ENCODE data around the gene PODNL1.

The PODNL1 gene

DNA sequence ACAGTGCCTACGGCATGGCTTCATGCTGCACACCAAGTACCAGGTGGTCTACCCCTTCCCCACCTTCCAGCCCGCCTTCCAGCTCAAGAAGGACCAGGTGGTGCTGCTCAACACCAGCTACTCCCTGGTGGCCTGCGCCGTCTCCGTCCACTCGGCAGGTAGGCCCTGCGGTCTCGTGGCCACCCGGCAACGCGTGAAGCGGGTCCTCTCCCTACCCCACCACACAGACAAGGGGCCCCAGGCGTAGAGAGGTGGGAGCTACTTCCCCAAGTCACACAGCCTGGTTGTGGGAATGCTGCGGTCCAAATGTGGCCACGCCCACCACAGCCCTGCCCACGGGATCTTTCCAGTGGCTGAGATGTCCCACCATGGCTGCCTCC, 18.1 kb upstream of the PODNL1 start:
- FAIRE-seq: no peak

DNA sequence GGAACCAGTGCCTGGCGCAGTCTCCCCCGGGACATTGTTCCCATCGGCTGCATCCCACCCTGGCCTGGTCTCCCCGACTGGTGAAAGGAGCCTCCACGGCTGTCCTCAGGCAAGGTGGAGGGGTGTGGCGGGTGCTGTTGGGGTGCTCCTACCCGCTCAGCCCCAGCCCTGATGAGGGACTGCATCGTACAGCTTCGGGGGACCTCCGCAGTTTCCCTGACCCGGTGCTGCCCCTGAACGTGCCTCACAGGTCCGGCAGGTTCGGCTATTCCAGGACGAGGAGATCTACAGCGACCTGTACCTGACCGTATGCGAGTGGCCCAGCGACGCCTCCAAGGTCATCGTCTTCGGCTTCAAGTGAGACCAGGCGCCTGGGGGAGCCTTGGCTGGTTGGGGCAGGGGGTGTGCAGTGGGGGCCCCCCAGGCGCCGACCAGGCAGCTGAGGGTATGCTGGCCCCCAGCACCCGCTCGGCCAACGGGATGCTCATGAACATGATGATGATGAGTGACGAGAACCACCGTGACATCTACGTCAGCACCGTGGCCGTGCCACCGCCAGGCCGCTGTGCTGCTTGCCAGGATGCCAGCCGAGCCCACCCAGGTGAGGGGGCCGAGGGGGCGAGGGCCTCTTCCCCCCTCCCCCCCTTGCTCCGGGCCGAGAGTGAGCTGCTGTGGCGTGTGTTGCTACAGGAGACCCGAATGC, 17.6 kb upstream of the PODNL1 start:
- FAIRE-seq: no peak

DNA sequence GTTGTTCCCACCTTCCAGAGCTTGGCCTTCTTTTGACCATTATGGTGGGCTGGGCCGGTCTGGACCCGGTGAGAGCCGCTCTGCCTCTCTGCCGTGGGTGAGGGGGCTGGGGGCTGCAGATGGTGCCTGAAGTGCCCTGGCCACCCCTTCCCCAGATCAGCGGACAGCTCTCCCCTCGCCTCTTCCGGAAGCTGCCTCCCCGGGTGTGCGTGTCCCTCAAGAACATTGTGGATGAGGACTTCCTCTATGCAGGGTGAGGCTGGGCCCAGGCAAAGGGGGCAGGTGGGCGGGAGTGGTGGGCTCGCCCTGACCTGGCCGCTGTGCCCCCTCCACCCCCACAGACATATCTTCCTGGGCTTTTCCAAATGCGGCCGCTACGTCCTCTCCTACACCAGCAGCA, 16.0 kb upstream of the PODNL1 start:
- no peak for FAIRE-seq

DNA sequence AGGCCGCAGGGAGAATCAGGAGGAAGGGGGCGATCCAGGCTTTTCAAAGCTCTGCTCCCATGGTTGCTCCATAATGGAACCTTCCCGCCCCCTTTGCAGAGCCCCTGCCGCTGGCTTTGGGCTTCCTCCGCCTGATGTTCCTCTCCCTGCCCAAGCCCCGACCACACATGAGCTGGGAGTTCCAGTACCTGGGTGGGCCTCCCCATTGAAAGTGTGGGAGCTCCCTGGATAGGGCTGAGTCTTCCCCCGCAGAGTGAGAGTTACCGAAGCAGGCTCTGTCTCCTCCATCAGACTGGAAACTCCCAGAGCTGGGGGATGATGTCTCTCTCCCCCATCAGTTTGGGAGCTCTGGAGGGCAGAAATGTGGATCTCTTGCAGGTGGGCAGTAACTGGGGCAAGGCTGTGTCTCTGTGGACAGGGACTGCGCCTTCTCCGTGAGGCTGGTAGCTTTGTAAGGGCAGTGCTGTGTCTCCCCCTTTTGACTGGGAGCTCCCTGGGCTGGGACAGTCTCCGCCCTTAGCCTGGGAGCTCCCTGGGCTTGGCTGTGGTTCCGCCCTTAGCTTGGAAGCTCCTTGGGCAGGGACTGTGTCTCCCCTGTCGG, 14.8 kb upstream of the PODNL1 start:
- no peak for FAIRE-seq

DNA sequence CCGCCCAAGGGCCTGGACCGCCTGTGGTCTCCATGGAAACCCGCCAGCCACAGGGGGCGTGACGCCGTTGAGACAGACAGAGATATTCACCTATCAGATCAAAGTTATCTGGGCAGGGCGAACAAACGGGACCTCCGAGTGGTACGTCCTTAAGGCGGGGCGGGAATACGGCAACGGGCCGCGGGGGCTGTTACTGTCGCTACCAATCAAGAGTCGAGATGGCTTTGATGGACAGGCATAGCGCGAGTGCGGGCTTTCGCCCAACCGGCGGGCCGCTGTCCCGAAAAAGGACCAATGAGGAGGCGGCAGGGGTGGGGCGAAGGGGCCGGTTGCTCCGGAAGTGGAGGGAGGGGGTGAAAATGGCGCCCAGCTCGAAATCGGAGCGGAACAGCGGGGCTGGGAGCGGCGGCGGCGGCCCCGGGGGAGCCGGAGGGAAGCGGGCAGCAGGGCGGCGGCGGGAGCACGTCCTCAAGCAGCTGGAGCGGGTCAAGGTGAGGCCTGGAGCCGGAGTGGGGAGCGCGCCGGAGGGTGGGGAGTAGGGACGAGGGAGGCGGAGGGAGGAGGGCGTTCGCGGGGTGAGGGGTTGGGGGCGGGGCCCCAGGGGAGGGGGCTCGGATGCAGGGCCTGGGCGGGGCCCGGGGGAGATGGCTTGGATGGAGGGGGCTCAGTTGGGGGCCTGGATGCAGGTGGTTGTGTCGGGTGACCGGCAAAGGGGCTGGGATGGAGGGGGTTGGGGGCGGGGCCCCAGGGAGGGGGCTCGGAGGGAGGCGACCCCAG, 14.1 kb upstream of the PODNL1 start, which contains the start of gene DCAF15:
Gene DCAF15, plus strand, starts transcription at position 356 of the 777 bp plus-strand sequence. Its CDS starts 4 bp downstream, at position 360.
- FAIRE-seq: peak; percentile 92

DNA sequence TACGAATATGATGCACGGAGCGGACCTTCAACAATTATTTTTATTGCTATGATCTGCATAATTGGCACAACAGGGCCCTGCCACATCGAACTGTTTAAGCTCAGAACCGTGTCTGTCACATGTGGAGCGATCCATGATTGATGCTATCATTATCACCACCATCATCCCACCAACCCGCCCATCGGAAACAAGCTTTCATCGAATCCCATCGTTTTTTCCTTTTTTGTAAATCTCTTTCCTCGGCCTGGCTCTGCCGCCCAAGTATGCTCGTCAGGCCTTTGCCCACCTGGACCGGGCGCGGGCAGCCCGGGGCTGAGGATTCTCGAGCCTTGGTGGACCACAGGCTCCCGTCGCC, 13.6 kb upstream of the PODNL1 start:
- no peak for FAIRE-seq

DNA sequence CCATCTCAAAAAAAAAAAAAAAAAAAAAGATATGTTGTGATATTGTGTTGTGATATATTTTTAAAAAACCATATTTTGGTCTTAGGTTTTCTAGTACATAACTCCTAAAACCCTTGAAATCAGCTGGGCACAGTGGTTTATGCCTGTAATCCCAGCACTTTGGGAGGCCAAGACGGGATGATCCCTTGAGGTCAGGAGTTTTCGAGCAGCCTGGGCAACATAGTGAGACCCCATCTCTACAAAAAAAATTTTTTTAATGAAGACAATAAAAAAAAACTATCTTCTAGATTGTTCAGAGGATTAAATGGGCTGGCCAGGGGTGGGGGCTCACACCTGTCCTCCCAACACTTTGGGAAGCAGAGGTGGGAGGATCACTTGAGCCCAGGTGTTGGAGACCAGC, 12.8 kb upstream of the PODNL1 start:
- no peak for FAIRE-seq

DNA sequence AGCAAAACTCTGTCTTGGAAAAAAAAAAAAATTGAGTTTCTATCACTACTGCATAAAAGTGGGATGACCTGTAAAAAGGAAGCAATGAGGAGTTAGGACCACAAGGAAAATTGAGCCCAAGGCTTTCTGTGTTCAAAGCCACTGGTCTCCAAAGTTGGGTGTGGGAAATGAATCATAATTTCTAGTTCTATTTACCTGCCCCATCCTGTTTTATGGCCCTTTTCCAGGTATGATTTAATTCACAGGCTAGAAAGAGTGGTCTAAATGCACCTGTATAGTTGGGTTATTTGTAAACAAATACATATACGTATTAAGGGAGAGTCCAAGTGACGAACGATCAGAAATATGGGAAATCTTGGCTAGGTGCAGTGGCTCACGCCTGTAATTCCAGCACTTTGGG, 8.2 kb upstream of the PODNL1 start:
- FAIRE-seq: no peak

DNA sequence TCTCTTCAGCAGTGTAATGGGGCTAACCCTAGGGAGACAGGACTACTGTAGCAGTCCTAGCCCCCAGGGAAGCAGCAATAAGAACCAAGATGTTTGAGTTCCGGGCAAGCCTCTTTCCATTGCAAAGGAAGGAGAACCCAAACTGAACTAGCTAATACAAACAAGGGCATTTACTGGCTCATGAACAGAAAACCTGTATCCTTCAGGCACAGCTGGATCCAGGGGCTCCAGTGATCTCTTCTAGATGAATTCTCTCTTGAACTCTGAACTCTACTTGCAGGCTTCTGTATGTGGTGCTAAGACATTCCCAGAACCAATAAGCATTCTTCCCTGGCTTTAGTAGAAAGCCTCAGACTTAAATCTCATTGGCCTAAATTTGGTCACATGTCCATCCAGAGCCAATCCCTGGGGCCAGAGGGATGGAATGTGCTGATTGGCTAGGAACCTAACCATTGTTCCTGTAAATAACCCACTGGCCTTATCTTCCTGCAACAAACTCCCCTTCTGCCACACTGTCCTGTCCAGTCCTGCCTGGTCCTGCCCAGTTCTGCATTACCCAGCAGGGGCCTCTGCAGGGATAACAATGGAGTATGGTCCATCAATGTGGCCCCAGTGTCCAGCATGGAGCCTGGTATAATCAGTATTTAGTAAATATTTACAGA, 3.9 kb upstream of the PODNL1 start:
- FAIRE-seq: no peak

DNA sequence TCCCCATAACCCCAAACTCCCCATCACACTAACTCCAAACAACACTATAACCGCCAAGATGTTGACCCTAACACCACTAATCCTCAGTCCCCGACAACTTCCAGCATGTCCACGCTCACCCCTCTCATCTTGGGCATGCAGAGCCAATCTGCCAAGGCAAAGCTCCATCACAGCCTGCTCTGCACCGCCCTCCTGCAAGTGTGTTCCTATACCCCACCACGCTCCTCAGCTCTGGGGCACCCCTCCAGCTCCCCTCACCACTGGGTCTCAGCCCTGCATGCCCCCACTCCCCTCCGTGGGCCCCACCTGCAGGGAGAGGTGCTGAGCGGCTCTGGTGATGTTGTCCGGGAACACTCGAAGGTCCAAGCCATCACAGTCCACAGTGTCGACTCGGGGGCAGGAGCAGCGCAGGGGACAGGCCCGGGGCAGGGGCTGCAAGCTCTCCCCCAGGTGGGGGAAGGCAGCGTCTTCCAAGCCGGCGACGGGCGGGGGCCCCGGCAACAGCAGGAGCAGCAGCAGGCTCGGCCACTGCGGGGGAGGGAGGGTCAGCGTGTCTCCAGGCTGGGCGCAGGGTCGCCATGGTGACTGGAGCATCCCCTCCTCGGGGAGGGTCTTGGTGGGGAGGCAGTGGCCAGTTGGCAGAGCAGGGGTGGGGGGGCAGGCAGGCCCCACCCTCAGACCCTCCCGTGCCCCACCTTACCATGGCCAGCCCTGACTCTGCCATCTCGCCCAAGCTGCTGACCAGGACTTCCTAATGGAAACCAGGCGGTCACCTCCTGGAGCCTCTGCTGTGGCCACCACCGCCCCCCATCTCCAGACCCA, 527 bp downstream of the PODNL1 start:
- no peak for FAIRE-seq

DNA sequence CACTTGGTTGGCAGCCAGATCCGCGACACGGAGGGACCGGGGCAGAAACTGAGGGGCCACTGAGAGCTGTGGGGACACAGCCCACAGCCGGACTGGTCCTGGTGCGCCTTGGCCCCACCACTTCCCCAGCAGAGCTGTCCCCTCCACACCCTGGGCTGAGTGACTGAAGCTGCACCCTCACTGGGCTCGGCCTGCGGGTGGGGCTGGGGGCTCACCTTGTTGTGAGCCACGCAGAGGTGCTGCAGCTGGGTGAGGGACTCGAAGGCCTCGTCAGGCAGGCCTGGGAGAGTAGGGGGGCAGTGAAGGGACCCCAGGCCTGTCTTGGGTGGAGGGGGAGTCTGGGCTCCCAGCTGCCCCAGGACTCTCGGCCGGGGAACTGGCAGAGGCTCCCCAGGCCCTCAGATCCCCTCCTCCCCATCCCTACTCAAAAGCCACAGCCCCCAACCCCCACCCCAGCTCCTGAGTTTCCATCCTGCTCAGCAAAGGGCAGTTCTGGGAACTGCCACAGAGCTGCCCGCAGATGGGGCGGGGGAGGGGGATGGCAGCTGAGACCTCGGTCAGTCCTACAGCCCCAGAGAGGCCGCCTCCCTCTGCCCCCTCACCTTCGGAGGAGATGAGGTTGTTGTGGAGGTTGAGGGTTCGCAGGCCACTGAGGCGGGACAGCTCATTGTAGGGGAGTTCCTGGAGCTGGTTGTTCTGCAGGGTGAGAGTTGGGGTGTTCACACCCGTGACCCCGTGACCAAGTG, 2.3 kb downstream of the PODNL1 start:
- FAIRE-seq: no peak

DNA sequence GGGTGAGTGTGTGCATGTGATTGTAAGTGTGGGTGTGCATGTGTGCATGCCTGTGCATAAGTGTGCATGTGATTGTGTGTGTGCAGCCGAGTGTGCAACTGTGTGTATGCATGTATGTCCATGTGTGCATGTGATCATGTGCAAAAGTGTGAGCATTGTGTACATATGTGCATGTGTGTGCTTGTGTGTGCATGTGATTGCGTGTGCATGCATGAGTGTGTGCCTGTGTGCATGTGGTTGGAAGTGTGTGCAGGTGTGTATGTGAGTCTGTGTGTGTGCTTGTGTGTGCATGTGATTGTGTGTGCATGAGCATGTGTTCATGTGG, 3.5 kb downstream of the PODNL1 start:
- no peak for FAIRE-seq

DNA sequence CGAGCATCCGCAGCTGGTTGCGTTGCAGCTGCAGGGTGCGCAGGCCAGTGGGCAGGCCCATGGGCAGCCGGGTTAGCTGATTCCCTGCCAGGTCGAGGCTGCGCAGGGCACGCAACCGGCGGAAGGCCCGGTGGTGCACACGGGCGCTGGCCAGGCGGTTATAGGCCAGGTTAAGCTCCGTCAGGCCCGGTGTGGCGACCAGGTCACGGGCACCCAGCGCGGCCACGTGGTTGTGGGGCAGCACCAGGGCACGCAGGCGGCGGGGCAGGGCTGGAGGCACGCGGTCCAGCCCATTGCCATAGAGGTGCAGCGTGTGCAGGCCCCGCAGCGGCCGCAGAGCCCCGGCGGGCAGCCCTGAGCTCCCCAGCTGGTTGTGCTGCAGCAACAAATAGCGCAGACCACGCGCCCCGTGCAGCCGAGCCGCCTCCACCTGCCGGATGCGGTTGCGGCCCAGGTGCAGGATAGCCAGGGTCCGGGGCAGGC, 5.3 kb downstream of the PODNL1 start:
- no peak for FAIRE-seq

DNA sequence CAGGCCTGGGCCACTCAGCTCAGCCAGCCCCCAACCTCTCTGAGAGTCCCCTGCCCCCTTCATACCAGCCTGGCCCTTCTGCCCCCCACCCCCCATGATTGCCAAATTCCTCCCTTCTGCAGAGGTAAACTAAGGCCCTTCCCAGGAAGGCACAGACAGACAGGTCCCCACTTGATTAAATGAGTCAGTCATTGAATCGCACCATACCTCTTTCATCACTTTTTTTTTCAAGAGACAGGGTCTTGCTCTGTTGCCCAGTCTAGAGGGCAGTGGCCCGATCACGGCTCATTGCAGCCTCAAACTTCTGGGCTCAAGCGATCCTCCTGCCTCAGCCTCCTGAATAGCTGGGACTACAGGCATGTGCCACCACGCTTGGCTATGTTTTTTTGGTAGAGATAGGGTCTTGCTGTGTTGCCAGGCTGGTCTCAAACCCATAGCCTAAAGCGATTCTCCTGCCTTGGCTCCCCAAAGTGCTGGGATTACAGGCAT, 6.0 kb downstream of the PODNL1 start:
- no peak for FAIRE-seq

DNA sequence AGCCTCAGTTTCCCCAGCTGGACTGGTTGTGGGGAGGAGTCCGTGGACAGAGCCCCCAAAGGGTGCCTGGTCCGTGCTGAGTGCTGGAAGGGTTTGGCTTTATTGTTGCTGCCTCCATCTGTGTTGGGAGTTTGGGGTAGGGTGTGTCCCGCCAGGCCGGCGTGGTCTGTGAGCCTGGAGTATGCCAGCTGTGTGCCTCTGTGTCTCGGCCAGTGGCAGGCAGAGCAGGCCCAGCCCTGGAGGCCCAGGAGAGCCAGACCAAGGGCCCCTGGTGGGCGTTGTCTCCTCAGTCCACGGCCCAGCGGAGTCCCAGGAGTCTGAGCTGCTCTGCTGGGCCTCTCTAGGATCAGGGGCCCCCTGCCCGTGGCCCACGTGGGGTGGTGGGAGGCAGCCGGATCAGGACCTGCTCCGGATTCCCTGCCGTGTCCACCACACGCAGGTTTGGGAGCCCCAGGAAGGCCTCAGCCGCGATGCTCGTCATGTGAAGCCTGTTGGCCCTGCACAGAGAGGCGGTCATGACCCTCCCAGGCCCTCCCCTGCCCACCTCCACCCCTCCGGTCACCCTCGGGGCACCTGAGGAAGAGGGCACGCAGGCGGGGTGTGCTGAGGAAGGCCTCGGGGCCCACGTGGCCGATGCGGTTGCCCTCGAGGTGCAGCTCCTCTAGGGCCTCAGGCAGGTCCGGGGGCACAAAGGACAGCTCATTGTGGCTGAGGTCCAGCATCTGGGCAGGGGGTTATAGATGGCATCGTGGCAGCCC, 6.6 kb downstream of the PODNL1 start:
- no peak for FAIRE-seq

DNA sequence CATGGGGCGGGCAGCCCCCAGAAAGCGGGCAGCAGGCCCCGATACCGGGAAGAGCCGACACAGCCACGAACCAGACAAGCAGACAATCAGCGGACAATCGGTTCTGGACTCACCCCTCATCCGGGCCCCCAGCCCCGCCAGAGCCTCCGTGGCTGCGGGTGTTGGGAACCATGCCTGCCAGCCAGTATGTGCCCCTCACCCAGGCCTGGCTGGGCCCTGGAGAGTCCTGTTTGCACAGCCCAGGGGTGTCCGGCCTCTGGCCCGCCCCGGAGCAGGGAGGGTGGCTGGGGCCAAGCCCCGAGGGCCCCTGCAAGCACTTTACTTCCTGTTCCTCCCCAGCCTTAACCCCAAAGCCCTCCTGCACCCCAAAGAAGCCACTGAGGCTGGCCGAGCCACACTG, 7.8 kb downstream of the PODNL1 start:
- no peak for FAIRE-seq

DNA sequence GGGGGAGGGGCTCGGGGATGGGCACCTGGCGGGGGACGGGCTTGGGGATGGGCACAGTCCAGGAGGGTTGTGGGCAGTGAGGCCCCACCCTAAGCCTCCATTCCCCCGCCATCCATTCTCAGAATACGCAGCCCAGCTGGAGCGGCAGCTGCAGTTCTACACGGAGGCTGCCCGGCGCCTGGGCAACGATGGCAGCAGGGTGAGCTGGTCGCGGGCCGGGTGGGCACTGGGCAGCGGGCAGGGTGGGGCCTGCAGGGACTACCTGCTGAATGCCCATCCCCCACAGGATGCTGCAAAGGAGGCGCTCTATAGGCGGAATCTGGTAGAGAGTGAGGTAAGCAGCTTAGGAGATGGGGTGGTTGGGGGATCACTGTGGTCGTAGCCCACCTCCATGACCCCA, 8.3 kb downstream of the PODNL1 start:
- no peak for FAIRE-seq

DNA sequence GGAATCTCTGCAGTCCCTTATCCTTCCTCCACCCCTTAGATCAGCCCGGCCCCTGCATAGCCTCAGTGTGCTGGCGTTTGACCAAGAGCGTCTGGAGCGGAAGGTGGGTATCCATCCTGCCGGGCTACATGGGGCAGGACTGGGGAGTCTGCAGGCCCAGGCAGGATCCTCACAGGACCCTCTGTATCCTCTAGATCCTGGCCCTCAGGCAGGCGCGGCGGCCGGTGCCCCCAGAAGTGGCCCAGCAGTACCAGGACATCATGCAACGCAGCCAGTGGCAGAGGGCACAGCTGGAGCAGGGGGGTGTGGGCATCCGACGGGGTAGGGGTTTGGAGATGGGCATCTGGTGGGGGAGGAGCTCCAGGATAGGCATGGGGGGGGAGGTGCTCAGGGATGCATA, 8.9 kb downstream of the PODNL1 start:
- no peak for FAIRE-seq

DNA sequence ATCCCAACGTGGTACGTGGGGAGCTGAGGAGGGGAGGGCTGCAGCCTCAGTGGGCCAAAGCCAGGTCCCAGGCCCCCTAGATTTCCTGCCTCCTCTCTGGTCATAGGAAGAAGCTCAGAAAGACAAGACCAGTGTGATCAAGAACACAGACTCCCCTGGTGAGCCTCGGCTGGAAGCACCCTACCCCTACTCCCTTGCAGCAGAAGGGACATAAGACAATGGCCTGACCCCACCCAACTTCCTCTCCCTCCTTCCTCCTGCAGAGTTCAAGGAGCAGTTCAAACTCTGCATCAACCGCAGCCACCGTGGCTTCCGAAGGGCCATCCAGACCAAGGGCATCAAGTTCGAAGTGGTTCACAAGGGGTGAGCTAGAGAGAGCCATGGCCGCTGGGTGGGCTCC, 11.5 kb downstream of the PODNL1 start:
- no peak for FAIRE-seq

DNA sequence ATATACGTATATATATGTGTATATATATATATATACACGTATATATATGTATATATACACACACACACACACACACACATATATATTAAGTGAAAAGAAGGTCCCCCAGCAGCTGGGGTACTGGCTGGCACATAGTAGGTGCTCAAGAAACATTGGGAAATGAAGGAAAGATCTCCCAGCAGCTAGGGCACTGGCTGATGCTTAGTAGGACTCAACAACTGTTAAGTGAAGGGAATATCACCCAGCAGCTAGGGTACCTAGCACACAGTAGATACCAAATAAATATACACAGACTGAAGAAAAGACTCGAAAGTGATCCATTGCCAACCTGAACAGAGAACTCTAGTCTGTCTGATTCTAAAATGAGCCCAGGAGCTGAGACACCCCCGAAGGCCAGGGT, 12.2 kb downstream of the PODNL1 start:
- FAIRE-seq: no peak

All from islet of Langerhans (tissue), 1 donor.